ENCODE measurements around the gene MRPS18A.

Gene MRPS18A

GRCh38 chr6:43687437-43688347 is at the start of gene MRPS18A:
MRPS18A (minus strand) TSS chr6:43687791; CDS start chr6:43687779, 12 bp downstream.
- DNase-seq (ENCODE audit: insufficient read length, low spot score) (peak; percentile 76), FAIRE-seq (peak; percentile 88)

GRCh38 chr6:43736844-43737243 is 49.3 kb upstream of the MRPS18A start:
- no peak for FAIRE-seq

GRCh38 chr6:43736211-43736786 is 48.7 kb upstream of the MRPS18A start:
- no peak for DNase-seq (ENCODE audit: insufficient read length, low spot score)

More at GRCh38 chr6:43736844-43737243, 49.3 kb upstream of the MRPS18A start:
- DNase-seq (ENCODE audit: insufficient read length, low spot score), result no peak

GRCh38 chr6:43735642-43736199 is 48.1 kb upstream of the MRPS18A start:
- no peak for FAIRE-seq
- DNase-seq (ENCODE audit: insufficient read length, low spot score), result no peak

More at GRCh38 chr6:43736211-43736786, 48.7 kb upstream of the MRPS18A start:
- no peak for FAIRE-seq

GRCh38 chr6:43734294-43734665 is 46.7 kb upstream of the MRPS18A start:
- DNase-seq (ENCODE audit: insufficient read length, low spot score), result no peak

GRCh38 chr6:43733471-43734293 is 46.1 kb upstream of the MRPS18A start:
- DNase-seq (ENCODE audit: insufficient read length, low spot score) (peak; percentile 33), FAIRE-seq (peak; percentile 69)

More at GRCh38 chr6:43734294-43734665, 46.7 kb upstream of the MRPS18A start:
- FAIRE-seq, result no peak

GRCh38 chr6:43730634-43731033 is 43.0 kb upstream of the MRPS18A start:
- FAIRE-seq (no peak), DNase-seq (ENCODE audit: insufficient read length, low spot score) (no peak)

- FAIRE-seq, result no peak
- no peak for DNase-seq (ENCODE audit: insufficient read length, low spot score)
Observed at GRCh38 chr6:43729537-43729936, 41.9 kb upstream of the MRPS18A start.

GRCh38 chr6:43728586-43728985 is 41.0 kb upstream of the MRPS18A start:
- DNase-seq (ENCODE audit: insufficient read length, low spot score) (no peak), FAIRE-seq (no peak)

- no peak for FAIRE-seq
- no peak for DNase-seq (ENCODE audit: insufficient read length, low spot score)
Observed at GRCh38 chr6:43727634-43728033, 40.0 kb upstream of the MRPS18A start.

GRCh38 chr6:43725643-43726580 is 38.3 kb upstream of the MRPS18A start:
- FAIRE-seq (no peak), DNase-seq (ENCODE audit: insufficient read length, low spot score) (no peak)

GRCh38 chr6:43724914-43725642 is 37.5 kb upstream of the MRPS18A start:
- FAIRE-seq (peak; percentile 84), DNase-seq (ENCODE audit: insufficient read length, low spot score) (peak; percentile 37)

GRCh38 chr6:43724354-43724753 is 36.8 kb upstream of the MRPS18A start:
- DNase-seq (ENCODE audit: insufficient read length, low spot score) (no peak), FAIRE-seq (no peak)

GRCh38 chr6:43723737-43724295 is 36.2 kb upstream of the MRPS18A start:
- peak; percentile 65 for DNase-seq (ENCODE audit: insufficient read length, low spot score)
- FAIRE-seq, result peak; percentile 96

- FAIRE-seq, result no peak
- DNase-seq (ENCODE audit: insufficient read length, low spot score), result no peak
Observed at GRCh38 chr6:43722920-43723545, 35.4 kb upstream of the MRPS18A start.

GRCh38 chr6:43720999-43721398 is 33.4 kb upstream of the MRPS18A start:
- DNase-seq (ENCODE audit: insufficient read length, low spot score) (no peak), FAIRE-seq (no peak)

GRCh38 chr6:43719511-43719910 is 31.9 kb upstream of the MRPS18A start:
- DNase-seq (ENCODE audit: insufficient read length, low spot score) (no peak), FAIRE-seq (no peak)

GRCh38 chr6:43718387-43719105 is 31.0 kb upstream of the MRPS18A start:
- FAIRE-seq (no peak), DNase-seq (ENCODE audit: insufficient read length, low spot score) (no peak)
